HCT116 (cell line): ENCODE data around the gene TMEM169. TPM values are rescaled to one million over a fixed set of nuclear protein-coding genes. Genes with fewer than 3 reads are reported as not detected.

Source experiments
- ATAC-seq: fragments of 200-7000 bp; cut with Tn5 transposase; 2 replicates; pipeline ENCODE4 v1.9.1; 2020; ENCODE audit warnings: mild to moderate bottlenecking, moderate library complexity
- BruUV-seq: library from RNA; stranded (reverse); fragments of 400-500 nt; replicated peaks from 2 replicates; lab custom pipeline; 2021; lab: Mats Ljungman, UMichigan
- CTCF ChIA-PET: fragments of 300-600 bp; sonication (Branson Sonifier 250); formaldehyde crosslinking; loops from one replicate; lab custom pipeline; 2021; ENCODE audit warnings: antibody characterized with exemption; lab: Charles Lee
- POLR2A ChIA-PET: fragments of 300-600, 350-600 bp; sonication (Branson Sonifier 250); formaldehyde crosslinking; loops from one replicate; lab custom pipeline; 2021; ENCODE audit warnings: antibody characterized with exemption; lab: Charles Lee
- RAD21 ChIA-PET, 2 experiments: fragments of 300-600 bp; sonication (Branson Sonifier 250); formaldehyde crosslinking; loops; one replicate each; lab custom pipeline; 2023; ENCODE audit warnings: low total read pairs in 2 of 2; ENCODE audit not compliant: uncharacterized antibody in 2 of 2, unreplicated experiment in 2 of 2, low non-redundant PET in 1 of 2; lab: Charles Lee
- DNase-seq: peaks from one replicate; pipeline ENCODE4 v3.0.0-alpha.2; 2010; ENCODE audit warnings: low read depth, low spot score
- H2AFZ ChIP-seq: fragments of 200-600 bp; shearing (Covaris generic), sonication (generic); 2 replicates; pipeline ENCODE4 v1.6.1; 2017; ENCODE audit warnings: low read depth, mixed run types, mixed read lengths, antibody characterized with exemption, low read length; ENCODE audit not compliant: poor library complexity, severe bottlenecking
- H3K27ac ChIP-seq: 2 replicates; pipeline ENCODE4 v1.5.1; 2012; ENCODE audit warnings: low read depth, low read length
- H3K27me3 ChIP-seq: fragments of 200-600 bp; sonication (generic); 2 replicates; pipeline ENCODE4 v1.6.1; 2016; ENCODE audit warnings: mixed run types, low read length, mixed read lengths; ENCODE audit not compliant: insufficient read depth
- H3K36me3 ChIP-seq, 2 experiments: fragments of 200-500 bp in 1 of 2; fragments of 200-600 bp in 1 of 2; sonication (Bioruptor generic) in 1 of 2; sonication (generic) in 1 of 2; 2 replicates each; pipeline versions ENCODE4 v1.5.1 to v1.6.1; 2014 to 2016; ENCODE audit warnings: low read length in 2 of 2, inconsistent platforms in 1 of 2, mixed read lengths in 1 of 2, mixed run types in 1 of 2; ENCODE audit not compliant: insufficient read depth in 2 of 2, control insufficient read depth in 1 of 2
- H3K4me1 ChIP-seq, 2 experiments: fragments of 200-600 bp in 1 of 2; sonication (generic) in 1 of 2; 2 replicates each; pipeline versions ENCODE4 v1.5.1 to v1.6.1; 2012 to 2017; ENCODE audit warnings: low read length in 2 of 2, inconsistent platforms in 1 of 2, mild to moderate bottlenecking in 1 of 2, mixed read lengths in 1 of 2, mixed run types in 1 of 2, moderate library complexity in 1 of 2; ENCODE audit not compliant: insufficient read depth in 2 of 2, control insufficient read depth in 1 of 2
- H3K4me2 ChIP-seq: fragments of 200-600 bp; sonication (generic); 2 replicates; pipeline ENCODE4 v1.6.1; 2017; ENCODE audit warnings: mixed run types, low read length, mixed read lengths
- H3K4me3 ChIP-seq, 2 experiments: fragments of 200-600 bp in 1 of 2; sonication (generic) in 1 of 2; replicated peaks in 1 of 2; 2 replicates each; pipeline ENCODE4 v1.5.1; 2011 to 2016; ENCODE audit warnings: low read length in 2 of 2, control low read depth in 1 of 2, low read depth in 1 of 2, mild to moderate bottlenecking in 1 of 2, mixed read lengths in 1 of 2, mixed run types in 1 of 2
- H3K79me2 ChIP-seq: fragments of 200-600 bp; sonication (generic); 2 replicates; pipeline ENCODE4 v1.6.1; 2017; ENCODE audit warnings: mild to moderate bottlenecking, mixed run types, low read length, moderate library complexity, mixed read lengths; ENCODE audit not compliant: insufficient read depth
- H3K9ac ChIP-seq: fragments of 200-600 bp; sonication (generic); 2 replicates; pipeline ENCODE4 v1.6.1; 2016; ENCODE audit warnings: low read length, mixed read lengths
- H3K9me2 ChIP-seq: fragments of 200-600 bp; sonication (generic), shearing (Covaris generic); 2 replicates; pipeline ENCODE4 v1.6.1; 2017; ENCODE audit warnings: mixed run types, mild to moderate bottlenecking, moderate library complexity; ENCODE audit not compliant: insufficient read depth
- H3K9me3 ChIP-seq, 2 experiments: fragments of 200-500 bp in 1 of 2; fragments of 200-600 bp in 1 of 2; sonication (Bioruptor generic) in 1 of 2; sonication (generic) in 1 of 2; 2 replicates each; pipeline ENCODE4 v1.6.1; 2014 to 2017; ENCODE audit warnings: low read length in 2 of 2, mixed read lengths in 2 of 2, inconsistent platforms in 1 of 2, low read depth in 1 of 2, mild to moderate bottlenecking in 1 of 2, mixed run types in 1 of 2, moderate library complexity in 1 of 2; ENCODE audit not compliant: control insufficient read depth in 1 of 2, insufficient read depth in 1 of 2
- H4K20me1 ChIP-seq: fragments of 200-600 bp; sonication (generic), shearing (Covaris generic); 2 replicates; pipeline ENCODE4 v1.6.1; 2017; ENCODE audit warnings: mixed run types, mild to moderate bottlenecking, moderate library complexity; ENCODE audit not compliant: insufficient read depth
- CBX3 ChIP-seq: IDR thresholded peaks from 2 replicates; pipeline ENCODE4 v1.6.1; 2012; ENCODE audit warnings: low read depth
- CEBPB ChIP-seq: IDR thresholded peaks from 2 replicates; pipeline ENCODE4 v1.6.1; 2012; ENCODE audit warnings: low read depth
- ELF1 ChIP-seq: IDR thresholded peaks from 2 replicates; pipeline ENCODE4 v1.6.1; 2012; ENCODE audit warnings: low read depth, borderline replicate concordance
- EZH2phosphoT487 ChIP-seq: fragments of 200-600 bp; IDR thresholded peaks from 2 replicates; pipeline ENCODE4 v1.6.1; 2018; ENCODE audit warnings: antibody characterized with exemption, borderline replicate concordance
- JUND ChIP-seq: IDR thresholded peaks from 2 replicates; pipeline ENCODE4 v1.6.1; 2012
- POLR2A ChIP-seq: IDR thresholded peaks from 2 replicates; pipeline ENCODE4 v1.7.0; 2011; ENCODE audit warnings: borderline replicate concordance; ENCODE audit not compliant: insufficient read depth, insufficient read length; ENCODE audit errors: extremely low read depth
- POLR2AphosphoS5 ChIP-seq: IDR thresholded peaks from 2 replicates; pipeline ENCODE4 v1.6.1; 2011; ENCODE audit warnings: mild to moderate bottlenecking, low read depth, low read length, moderate library complexity
- RAD21 ChIP-seq: IDR thresholded peaks from 2 replicates; pipeline ENCODE4 v1.6.1; 2012; ENCODE audit warnings: low read depth, mild to moderate bottlenecking
- SP1 ChIP-seq: IDR thresholded peaks from 2 replicates; pipeline ENCODE4 v1.6.1; 2012; ENCODE audit warnings: low read depth
- SRF ChIP-seq: IDR thresholded peaks from 2 replicates; pipeline ENCODE4 v1.6.1; 2012; ENCODE audit warnings: low read depth
- ZFX ChIP-seq: fragments of 450-650 bp; IDR thresholded peaks from 2 replicates; pipeline ENCODE4 v1.6.1; 2017
- ZNF274 ChIP-seq: fragments of 200-500 bp; sonication (Bioruptor generic); IDR thresholded peaks from 2 replicates; pipeline ENCODE4 v1.6.1; 2014; ENCODE audit warnings: mild to moderate bottlenecking, low read depth, low read length, inconsistent platforms
- intact Hi-C: fragments of 100-400 bp; cut with micrococcal nuclease; formaldehyde crosslinking; loops from 2 replicates; pipeline ENCODE4 v1.10.0; 2022
- total RNA-seq: library from RNA; stranded (reverse); gene quantifications from one replicate; pipeline ENCODE4 v1.2.1, GENCODE V29; 2021; ENCODE audit not compliant: unreplicated experiment
- TF ChIP-seq, protein P1 (sequence below): IDR thresholded peaks from 2 replicates; pipeline ENCODE4 v1.6.1; 2012
- TF ChIP-seq, protein P2 (sequence below): IDR thresholded peaks from 2 replicates; pipeline ENCODE4 v1.6.1; 2012
- TF ChIP-seq, protein P3 (sequence below), 3 experiments: fragments of 200-600 bp in 1 of 3; sonication (generic) in 1 of 3; IDR thresholded peaks in 2 of 3; conservative IDR thresholded peaks in 1 of 3; 2 replicates each; pipeline ENCODE4 v1.5.1; 2012 to 2017; ENCODE audit warnings: low read depth in 2 of 3, low read length in 2 of 3, antibody characterized with exemption in 1 of 3, borderline replicate concordance in 1 of 3, control low read depth in 1 of 3, mild to moderate bottlenecking in 1 of 3, mixed read lengths in 1 of 3, mixed run types in 1 of 3, moderate library complexity in 1 of 3; ENCODE audit not compliant: insufficient read depth in 1 of 3

Gene TMEM169
- total RNA-seq, 1 experiment from 2014 or later, result 0.42 TPM

DNA sequence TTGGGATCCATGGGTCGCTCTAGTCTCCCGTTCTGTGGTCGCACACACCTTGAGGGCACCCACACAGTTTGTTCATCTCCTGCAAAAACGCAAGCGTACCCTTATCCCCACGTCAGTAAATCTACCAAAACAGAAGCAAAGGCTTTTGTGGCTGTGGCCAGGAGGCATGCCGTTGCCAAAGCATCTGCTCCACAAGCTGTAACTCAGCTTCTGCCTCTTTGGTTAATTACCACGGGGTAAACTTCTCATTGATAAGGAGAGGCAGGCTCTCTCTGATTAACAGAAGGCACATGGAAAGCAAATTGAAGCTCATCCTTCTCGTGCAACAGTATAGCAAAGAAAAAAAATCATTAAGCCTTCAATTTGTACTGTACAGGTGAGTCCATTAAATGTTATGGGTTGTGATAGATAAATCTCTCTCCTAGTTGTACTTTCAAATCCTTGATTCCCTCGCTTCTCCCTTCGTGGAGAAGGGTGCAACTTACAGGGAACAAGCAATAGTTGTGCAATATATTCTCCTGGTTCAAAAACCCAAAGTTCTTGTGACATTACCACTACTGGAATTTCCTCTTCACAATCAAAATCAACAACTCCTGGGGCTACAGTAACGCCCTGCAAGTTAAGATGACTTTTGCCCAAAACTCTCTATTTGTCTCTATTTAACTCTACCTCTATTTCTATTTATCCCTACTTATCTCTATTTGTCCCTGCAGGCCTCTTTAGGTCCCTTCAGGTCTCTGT lies 10.4 kb upstream of the TMEM169 start:
- no peaks in the 10 kb centered on the region for H3K9me3 ChIP-seq
- ChIA-PET RAD21 (no interaction called here), POLR2A (no interaction called here), CTCF (interaction anchor here (1.1 kb wide), 1 partner anchor 38 kb away, joined by 3 read pairs; the partner anchor contains the start of gene XRCC5)
- no TSS peak for BruUV-seq
- no peak overlapping the region for H3K9ac ChIP-seq
- no peak overlapping the region for H2AFZ ChIP-seq
- H3K79me2 ChIP-seq, result no peaks in the 10 kb centered on the region
- TF ChIP-seq POLR2AphosphoS5 (no peak), SRF (no peak), POLR2A (no peak), ZFX (no peak), CBX3 (no peak), RAD21 (no peak), ELF1 (no peak), CEBPB (no peak), ZNF274 (no peak), EZH2phosphoT487 (no peak), SP1 (no peak), JUND (no peak)
- TF ChIP-seq, protein P1, sequence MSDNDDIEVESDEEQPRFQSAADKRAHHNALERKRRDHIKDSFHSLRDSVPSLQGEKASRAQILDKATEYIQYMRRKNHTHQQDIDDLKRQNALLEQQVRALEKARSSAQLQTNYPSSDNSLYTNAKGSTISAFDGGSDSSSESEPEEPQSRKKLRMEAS, result no peak
- TF ChIP-seq, protein P2, sequence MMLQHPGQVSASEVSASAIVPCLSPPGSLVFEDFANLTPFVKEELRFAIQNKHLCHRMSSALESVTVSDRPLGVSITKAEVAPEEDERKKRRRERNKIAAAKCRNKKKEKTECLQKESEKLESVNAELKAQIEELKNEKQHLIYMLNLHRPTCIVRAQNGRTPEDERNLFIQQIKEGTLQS, result no peak
- TF ChIP-seq, protein P3, sequence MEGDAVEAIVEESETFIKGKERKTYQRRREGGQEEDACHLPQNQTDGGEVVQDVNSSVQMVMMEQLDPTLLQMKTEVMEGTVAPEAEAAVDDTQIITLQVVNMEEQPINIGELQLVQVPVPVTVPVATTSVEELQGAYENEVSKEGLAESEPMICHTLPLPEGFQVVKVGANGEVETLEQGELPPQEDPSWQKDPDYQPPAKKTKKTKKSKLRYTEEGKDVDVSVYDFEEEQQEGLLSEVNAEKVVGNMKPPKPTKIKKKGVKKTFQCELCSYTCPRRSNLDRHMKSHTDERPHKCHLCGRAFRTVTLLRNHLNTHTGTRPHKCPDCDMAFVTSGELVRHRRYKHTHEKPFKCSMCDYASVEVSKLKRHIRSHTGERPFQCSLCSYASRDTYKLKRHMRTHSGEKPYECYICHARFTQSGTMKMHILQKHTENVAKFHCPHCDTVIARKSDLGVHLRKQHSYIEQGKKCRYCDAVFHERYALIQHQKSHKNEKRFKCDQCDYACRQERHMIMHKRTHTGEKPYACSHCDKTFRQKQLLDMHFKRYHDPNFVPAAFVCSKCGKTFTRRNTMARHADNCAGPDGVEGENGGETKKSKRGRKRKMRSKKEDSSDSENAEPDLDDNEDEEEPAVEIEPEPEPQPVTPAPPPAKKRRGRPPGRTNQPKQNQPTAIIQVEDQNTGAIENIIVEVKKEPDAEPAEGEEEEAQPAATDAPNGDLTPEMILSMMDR (IDR thresholded peaks at IDR 0.05 in 2 of 3, conservative IDR thresholded peaks at IDR 0.05 in 1 of 3; ENCODE audit: borderline replicate concordance in 1 of 3, insufficient read depth in 1 of 3, low read depth in 2 of 3, low read length in 2 of 3), result no peak
- no peaks in the 10 kb centered on the region for H3K27me3 ChIP-seq
- no peaks in the 10 kb centered on the region for H3K36me3 ChIP-seq
- H4K20me1 ChIP-seq, result no peaks in the 10 kb centered on the region
- intact Hi-C loops, result no loop called here
- H3K9me2 ChIP-seq, result no peaks in the 10 kb centered on the region
- DNase-seq, result no peak
- H3K4me1 ChIP-seq, result peaks cover 0 to 5% of the 10 kb centered on the region in 2 experiments; a peak in 2 of 4 replicates
- H3K4me2 ChIP-seq, result no peak overlapping the region
- no peak for ATAC-seq
- H3K27ac ChIP-seq, result no peak overlapping the region
- H3K4me3 ChIP-seq, result no peak overlapping the region
